HG03025 (cell line): ENCODE data around the gene RHCE.
"Not testable (repeated sequence)": the region's sequence is repeated elsewhere in the genome, so short reads cannot be mapped to it uniquely, and the experiment has no call there.

Source experiments
- ATAC-seq: cut with Tn5 transposase; IDR thresholded peaks from one replicate; pipeline ENCODE4 v1.9.1; 2021; ENCODE audit warnings: mild to moderate bottlenecking, moderate library complexity; ENCODE audit not compliant: unreplicated experiment, low FRiP score

Gene RHCE

DNA sequence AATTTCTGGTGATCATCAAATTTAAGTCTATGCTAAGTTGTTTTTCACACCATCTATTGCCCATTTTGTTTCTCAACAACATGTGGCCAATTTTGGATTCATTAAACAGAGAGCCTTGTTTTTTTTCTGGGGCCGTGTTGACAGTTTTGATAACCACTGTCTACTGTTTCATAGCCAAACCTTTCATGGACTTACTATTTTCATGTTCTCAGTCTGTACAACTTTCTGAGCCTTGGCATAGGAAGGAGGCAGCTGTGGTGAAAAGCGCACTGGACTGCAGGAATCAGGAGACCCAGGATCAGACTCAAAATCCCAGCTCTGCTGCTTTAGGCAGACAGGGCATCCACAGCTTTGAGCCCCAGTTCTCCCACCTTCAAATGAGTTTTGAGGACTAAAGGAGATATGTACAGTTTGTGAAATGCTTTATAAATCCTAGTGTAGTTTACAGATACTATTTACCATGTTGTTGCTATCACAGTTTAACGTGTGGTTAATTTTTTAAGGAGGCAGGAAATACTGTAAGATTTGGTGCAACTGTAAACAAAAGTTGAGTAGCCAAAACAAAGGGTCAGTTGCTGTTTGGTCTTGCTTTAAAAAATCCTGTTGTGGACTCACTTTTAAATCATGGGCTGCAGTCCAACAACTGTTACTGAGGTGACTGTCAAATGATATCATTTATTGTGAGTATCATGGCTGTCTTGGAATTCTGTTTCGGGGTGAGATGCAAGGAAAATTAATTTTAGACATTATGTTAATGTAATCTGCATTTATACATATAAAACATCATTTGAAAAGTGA lies 13.0 kb upstream of the RHCE start:
- ATAC-seq, result no peak

GRCh38 chr1:25432749-25433388 lies 12.2 kb upstream of the RHCE start:
- no peak for ATAC-seq

DNA sequence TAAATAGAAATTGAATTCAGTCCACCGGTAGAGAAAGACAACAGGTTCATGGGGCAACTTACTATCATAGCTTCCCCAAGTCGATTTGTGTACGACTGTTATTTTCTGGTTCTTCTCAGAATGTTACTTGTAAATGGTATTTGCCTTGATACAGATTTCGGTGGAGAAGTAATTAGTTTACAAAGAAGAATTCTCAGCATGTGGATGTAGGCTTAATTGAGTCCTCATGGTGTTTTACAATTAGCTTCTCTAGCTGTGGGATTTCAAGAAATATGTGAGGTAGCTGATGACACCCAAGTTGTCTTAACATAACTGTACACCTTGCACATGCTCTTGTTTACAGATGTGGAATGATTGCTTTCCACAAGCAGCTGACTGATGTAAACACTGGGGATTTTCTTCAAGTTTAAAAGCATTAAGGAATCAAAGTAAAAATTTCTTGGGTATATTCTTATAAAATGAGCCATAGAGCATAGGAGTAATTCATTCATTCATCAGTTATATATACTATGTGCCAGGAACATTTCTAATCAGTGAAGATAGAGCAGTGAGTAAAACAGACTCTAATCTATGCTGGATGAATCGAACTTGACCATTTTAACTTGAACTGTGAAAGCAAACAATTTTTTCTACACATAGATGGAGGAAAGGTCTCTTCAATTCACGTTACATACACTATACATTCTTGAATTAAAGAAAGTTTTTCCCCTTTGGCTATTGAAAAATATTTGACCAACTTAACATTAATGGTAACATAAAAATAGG lies 11.5 kb upstream of the RHCE start:
- no peak for ATAC-seq

- peak; percentile 28 for ATAC-seq
Measured at GRCh38 chr1:25430967-25431881, 10.6 kb upstream of the RHCE start.

- ATAC-seq, result peak; percentile 81
Measured at GRCh38 chr1:25430073-25430966, 9.7 kb upstream of the RHCE start, which contains the start of gene MACO1. MACO1 (plus strand) TSS chr1:25430897; CDS start chr1:25431099, 202 bp downstream.

DNA sequence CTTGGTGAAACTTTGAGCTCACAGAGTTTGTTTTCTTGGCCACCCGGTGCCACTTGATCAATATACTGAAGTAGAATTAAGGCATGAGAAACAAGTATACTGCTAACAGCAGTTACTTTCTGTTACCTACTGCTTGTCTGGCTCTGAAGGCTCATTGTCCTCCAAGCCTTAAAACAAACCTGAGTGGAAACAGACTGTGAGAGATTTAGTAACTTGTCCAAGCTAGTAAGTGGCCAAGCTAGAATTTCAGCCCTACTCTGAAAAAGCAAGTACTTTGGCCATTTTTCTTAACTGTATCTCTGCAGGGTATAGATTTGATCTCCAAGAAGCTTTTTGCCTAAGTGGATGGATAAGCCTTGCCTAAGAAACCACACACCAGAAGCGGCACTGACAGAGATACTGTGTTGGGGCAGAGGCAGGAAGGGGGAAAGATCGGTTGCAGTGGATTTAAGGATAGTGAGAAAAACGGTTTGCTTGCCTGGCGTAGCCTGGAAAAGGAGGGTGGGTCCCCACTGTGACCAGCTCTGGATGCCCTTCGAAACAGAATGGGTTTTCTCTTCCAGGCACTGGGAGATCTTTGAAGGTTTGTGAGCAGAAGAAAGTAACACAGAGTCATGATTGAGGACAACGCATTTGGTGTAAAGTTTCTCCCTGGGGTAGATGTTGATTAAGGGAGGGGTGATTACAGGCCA lies 8.0 kb upstream of the RHCE start:
- ATAC-seq, result no peak

DNA sequence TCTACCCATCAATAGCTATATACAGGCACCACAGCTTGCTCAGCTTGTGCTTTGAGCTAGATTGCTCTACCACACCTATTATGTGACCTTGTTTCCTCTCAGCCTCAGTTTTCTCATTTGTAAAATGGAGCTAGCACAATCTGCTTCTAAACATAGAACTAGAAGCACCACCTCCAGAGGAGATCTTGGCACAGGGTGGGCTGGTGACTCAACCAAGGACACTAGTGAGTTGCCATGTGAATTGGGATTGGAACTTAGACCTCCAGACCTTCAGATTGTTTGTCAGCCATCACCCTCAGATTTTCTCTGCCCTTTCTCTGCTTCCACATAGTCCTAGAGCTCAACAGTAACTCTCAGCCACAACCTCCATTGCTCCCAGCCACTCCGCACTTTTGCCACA lies 7.1 kb upstream of the RHCE start:
- ATAC-seq, result no peak

- no peak for ATAC-seq
Measured at GRCh38 chr1:25425098-25426085, 4.8 kb upstream of the RHCE start.

DNA sequence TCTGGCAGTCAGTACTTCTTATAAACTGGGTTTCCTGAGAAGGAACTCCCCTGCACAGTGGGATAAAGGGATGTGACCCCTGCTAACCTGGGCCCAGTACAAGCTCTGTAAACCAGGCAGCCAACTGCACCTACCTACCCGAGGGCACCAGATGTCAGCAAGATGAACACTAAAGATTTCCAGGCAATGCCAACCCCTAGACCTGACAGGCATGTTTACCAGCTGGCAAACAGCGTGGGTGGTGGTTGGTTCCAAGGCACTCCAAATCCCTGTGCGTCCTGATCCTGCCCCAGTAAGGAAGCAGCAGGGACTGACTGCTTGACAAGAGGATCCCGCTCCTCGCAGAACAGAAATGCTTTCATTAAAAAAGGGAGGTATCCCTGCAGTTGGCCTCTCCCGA lies 2.6 kb upstream of the RHCE start:
- ATAC-seq, result not testable (repeated sequence)

DNA sequence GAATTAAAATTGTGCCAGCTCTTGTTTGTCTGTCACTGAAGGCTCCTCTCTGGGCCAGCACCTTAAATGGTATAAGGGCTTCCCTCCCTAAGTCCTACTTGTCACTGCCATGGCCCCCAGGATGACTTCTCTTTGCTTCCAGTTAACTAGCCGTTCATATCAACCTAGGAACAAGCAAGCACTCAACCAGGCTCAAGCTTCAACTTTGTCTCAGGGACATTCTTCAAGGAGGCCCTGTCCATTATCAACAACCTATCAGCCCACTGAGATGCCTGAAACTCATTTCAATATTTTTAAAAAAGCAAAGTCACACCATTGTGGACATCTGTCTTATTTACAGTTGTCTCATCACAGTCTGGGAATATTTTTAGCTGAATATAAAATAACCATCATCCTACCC lies 1.3 kb downstream of the RHCE start:
- not testable (repeated sequence) for ATAC-seq

- not testable (repeated sequence) for ATAC-seq
Measured at GRCh38 chr1:25417280-25417679, 3.3 kb downstream of the RHCE start.

DNA sequence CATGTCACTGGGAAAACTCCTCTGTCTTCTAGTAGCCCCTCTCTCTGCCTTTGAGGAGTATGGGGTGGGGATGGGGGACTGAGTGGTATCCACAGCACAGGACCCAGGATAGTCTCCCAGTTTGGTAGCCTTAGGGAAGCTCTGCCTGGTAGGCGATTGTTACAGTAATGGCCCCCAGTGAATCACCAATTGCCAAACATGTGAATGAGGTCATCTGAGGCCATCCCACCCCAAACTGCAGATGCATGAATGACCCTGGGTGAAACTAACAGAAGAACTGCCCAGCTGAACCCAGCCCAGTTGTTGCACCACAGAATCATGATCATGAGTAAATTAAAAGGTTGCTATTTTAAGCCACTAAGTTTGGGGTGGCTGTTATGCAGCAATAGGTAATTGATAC lies 6.0 kb downstream of the RHCE start:
- not testable (repeated sequence) for ATAC-seq

DNA sequence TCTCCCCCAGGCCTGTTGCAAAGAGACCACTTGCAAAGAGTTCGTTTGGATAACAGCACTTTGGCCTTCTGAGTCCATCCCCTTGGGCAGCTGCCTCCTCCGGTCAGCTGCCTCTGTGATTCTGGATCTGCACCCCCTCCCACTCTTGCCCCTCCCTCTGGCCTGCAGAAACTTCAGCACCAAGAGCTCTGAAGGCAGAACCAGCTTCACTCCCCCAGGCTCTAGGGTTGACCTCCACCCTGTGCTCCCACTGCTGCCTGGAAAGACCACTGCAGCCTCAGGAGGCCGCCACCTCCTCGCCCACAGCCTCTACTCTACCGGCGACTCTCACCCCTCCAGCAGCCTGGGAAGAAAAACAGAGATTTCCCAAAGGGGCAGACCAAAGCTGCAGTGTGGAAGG lies 6.5 kb downstream of the RHCE start:
- ATAC-seq, result not testable (repeated sequence)

- ATAC-seq, result not testable (repeated sequence)
Measured at GRCh38 chr1:25412872-25413623, 7.6 kb downstream of the RHCE start.

GRCh38 chr1:25409641-25410427 lies 10.8 kb downstream of the RHCE start:
- ATAC-seq, result not testable (repeated sequence)

DNA sequence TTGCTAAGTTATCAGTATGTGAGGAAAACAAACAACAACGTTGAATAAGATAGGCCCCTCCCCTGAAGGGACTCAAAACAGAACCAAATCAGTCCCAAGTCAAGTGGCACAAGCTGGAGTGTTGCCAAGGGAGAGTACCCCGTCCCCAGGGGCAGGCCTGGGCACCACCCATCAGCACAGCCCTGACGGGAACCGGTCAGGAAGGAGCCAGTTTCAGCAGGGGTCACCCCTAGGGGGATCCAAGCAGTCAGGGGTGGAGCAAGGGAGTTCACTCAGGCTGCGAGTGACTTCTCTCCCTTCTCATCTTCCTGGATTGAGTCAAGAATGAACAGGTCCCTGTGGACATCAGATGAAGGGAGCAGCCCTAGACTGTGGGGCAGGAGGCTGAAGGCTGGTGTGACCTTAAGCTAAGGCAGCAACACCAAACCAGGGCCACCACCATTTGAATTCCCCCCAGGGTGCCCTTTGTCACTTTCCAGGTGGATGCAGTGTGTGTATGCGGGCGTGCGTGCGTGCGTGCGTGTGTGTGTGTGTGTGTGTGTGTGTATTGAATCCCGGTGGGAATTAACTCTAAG lies 14.8 kb downstream of the RHCE start:
- not testable (repeated sequence) for ATAC-seq
